DMS79 (cell line): ENCODE measurements around the gene PRM1.

ENCODE experiments used
- DNase-seq: peaks from one replicate; lab custom pipeline; 2025; lab: John Stamatoyannopoulos, UW

The PRM1 gene

GRCh38 chr16:11253995-11254912, 26.9 kb downstream of the PRM1 start:
- no peak for DNase-seq

GRCh38 chr16:11253009-11253994, 27.8 kb downstream of the PRM1 start:
- no peak for DNase-seq

- DNase-seq = no peak
Measured at GRCh38 chr16:11252482-11252931, 28.6 kb downstream of the PRM1 start.

- no peak for DNase-seq
Measured at GRCh38 chr16:11251525-11252481, 29.3 kb downstream of the PRM1 start.

GRCh38 chr16:11250786-11251524, 30.2 kb downstream of the PRM1 start:
- no peak for DNase-seq

GRCh38 chr16:11250091-11250785, 30.9 kb downstream of the PRM1 start:
- no peak for DNase-seq

- no peak for DNase-seq
Measured at GRCh38 chr16:11249233-11250061, 31.7 kb downstream of the PRM1 start.

- DNase-seq = no peak
Measured at GRCh38 chr16:11248133-11248532, 33.0 kb downstream of the PRM1 start.

GRCh38 chr16:11245988-11246387, 35.1 kb downstream of the PRM1 start:
- DNase-seq = no peak

GRCh38 chr16:11245222-11245737, 35.9 kb downstream of the PRM1 start:
- DNase-seq = no peak

- DNase-seq = no peak
Measured at GRCh38 chr16:11242658-11243057, 38.5 kb downstream of the PRM1 start.

GRCh38 chr16:11241480-11242204, 39.5 kb downstream of the PRM1 start:
- no peak for DNase-seq

- DNase-seq = no peak
Measured at GRCh38 chr16:11240636-11241473, 40.3 kb downstream of the PRM1 start.

GRCh38 chr16:11239644-11240632, 41.2 kb downstream of the PRM1 start:
- no peak for DNase-seq

GRCh38 chr16:11238272-11239202, 42.6 kb downstream of the PRM1 start:
- no peak for DNase-seq
